SK-MEL-5 (cell line): ENCODE measurements around the gene SAE1. TPM values are rescaled to one million over a fixed set of nuclear protein-coding genes. Genes with fewer than 3 reads are reported as not detected.

Source experiments
- small RNA-seq, 2 experiments: library from RNA; depleted of rRNA; stranded (forward); fragments of <200 nt; gene quantifications; one replicate each; pipeline ENCODE3, GENCODE V24; 2014
- total RNA-seq: library from RNA; depleted of rRNA; stranded (reverse); fragments of >200 nt; shearing (Covaris generic); gene quantifications from 2 replicates; pipeline ENCODE4 v1.2.3, GENCODE V29; 2014; rRNA removed

Gene SAE1
- total RNA-seq, 1 experiment from 2014 or later: 154 TPM

Small RNA genes within 50 kb of the gene (small RNA-seq; reads per million reads assigned to genes)
- 0 reads per million in 2 experiments for gene MIR3190

Other genes starting within 250 kb of the SAE1 start
- 1.4 and 2.0 TPM in 2 replicates for gene NPAS1, start 111.0 kb upstream of the SAE1 start, total RNA-seq
- gene TMEM160, start 82.2 kb upstream of the SAE1 start, total RNA-seq: 22.6 and 24.8 TPM in 2 replicates
- 6.7 and 7.5 TPM in 2 replicates for gene ZC3H4, start 17.1 kb upstream of the SAE1 start, total RNA-seq
- gene BBC3, start 100.4 kb downstream of the SAE1 start, total RNA-seq: 45.9 and 51.2 TPM in 2 replicates
- 2.5 and 5.0 TPM in 2 replicates for gene CCDC9, start 125.7 kb downstream of the SAE1 start, total RNA-seq
- gene INAFM1, start 144.1 kb downstream of the SAE1 start, total RNA-seq: 0.45 and 0.69 TPM in 2 replicates
- 0.16 TPM in 1 of 2 replicates, not detected in the other for gene C5AR1, start 179.0 kb downstream of the SAE1 start, total RNA-seq
- not detected in 2 replicates for gene C5AR2, start 201.3 kb downstream of the SAE1 start, total RNA-seq
- gene DHX34, start 218.5 kb downstream of the SAE1 start, total RNA-seq: 10.0 and 12.6 TPM in 2 replicates